ENCODE measurements around the gene TSSK2. TPM values are rescaled to one million over a fixed set of nuclear protein-coding genes. Genes with fewer than 3 reads are reported as not detected.

The TSSK2 gene
- total RNA-seq, 1 donor = 0.21 TPM

DNA sequence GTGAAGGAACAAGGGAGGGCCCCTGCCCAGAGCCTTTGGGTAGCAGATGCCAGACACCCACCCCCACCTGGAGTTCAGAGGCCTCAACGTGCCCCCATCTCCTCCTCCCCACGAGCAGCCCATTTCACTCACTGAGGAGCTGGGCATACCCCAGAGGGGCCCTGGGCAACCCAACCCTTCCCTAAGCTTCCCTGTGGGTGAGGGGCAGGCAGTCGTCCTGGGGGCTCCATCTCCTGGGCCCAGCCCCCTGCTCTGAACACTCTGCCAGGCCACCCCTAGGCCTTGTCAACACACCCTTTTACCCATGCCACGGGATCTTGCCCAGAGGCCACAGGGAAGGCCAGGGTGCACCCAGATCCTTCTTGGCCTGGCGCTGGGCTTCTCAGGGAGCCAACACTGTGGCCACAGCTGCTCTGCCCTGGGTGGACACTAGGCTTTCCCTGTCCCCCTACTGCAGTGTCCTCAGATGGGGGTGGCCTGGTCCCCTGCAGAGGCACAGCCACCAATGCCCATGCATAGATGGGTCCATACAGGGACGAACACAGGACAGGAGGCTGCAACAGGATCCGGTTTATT is 44.0 kb downstream of the TSSK2 start:
- H3K4me3 ChIP-seq (ENCODE audit: low read length) = no peak overlapping the region
- H3K27me3 ChIP-seq (ENCODE audit: insufficient read depth, low read length) = peaks cover 7% of the 10 kb centered on the region
- H3K4me1 ChIP-seq (ENCODE audit: insufficient read depth, low read length) = peaks cover 65% of the 10 kb centered on the region
- H3K9me3 ChIP-seq (ENCODE audit: low read depth, low read length) = no peaks in the 10 kb centered on the region

DNA sequence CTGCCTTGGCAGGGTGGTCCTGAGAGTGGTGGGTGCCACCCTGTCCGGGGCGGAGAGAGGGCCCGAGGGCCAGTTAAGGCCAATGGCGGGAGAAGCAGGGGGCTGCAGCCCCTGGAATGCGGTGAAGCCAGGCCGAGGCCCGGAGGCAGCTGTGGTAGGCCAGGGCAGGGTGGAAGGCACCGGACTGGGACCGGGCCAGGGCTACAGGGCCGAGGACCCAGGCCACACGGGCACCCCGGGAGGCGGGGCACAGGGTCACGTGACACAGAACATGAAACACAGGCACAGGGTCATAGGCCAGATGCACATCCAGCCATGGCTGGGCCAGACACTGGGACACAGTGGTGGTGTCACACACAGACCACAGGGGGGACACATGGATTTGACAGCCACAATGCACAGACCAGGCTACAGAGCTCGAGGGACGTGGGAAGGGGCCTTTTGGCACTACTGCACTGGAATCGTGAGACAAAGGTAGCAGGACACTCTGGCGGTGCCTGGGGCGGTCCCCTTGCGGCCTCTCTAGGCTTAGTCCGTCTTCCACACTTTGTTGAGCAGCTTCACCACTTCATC is 44.6 kb downstream of the TSSK2 start:
- Histone ChIP-seq H3K4me1 (ENCODE audit: insufficient read depth, low read length) (peaks cover 60% of the 10 kb centered on the region), H3K9me3 (ENCODE audit: low read depth, low read length) (no peaks in the 10 kb centered on the region), H3K4me3 (ENCODE audit: low read length) (no peak overlapping the region), H3K27me3 (ENCODE audit: insufficient read depth, low read length) (peaks cover 1% of the 10 kb centered on the region)

DNA sequence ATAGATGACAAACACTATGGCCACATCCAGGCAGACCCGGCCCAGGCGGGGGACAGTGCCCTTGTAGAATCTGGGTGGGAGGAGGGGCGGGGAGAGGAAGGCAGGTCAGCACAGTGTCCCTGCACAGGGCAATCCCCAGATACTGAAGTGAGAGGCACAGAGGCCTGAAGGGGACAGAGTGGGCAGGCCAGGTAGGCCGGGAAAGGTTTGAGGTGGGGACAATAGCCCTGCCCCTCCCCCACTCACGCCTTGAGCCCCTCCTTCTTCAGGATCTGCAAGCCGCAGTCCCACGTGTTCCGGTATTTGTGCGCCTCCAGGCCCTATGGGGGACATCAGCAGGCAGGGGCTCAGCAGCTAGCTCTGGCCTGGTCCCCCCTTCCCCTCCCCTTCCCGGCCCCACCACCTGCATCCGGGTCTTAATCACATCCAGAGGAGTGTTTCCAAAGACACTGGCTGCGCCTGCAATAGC is 45.1 kb downstream of the TSSK2 start:
- H3K9me3 ChIP-seq (ENCODE audit: low read depth, low read length) = no peaks in the 10 kb centered on the region
- no peak overlapping the region for H3K4me3 ChIP-seq (ENCODE audit: low read length)
- peaks cover 55% of the 10 kb centered on the region for H3K4me1 ChIP-seq (ENCODE audit: insufficient read depth, low read length)

DNA sequence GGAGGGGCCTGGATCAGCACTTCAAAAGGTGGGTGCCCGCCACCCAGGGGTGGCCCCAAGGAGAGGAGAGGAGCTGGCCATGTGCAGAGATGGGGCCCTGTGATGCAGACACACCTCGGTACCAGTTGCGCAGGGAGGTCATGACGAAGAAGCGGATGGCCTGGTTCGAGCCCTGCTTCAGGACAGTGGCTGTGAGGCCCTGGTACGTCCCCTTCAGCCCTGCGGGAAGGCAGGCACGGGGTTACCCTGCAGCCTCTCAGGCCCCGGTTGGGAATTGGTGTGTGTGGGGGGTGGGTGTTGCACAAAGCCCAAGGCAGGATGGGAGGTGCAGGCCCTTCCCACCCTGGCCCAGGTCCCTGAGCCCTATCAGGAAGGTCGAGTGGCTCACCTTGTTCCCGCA is 45.6 kb downstream of the TSSK2 start:
- H3K4me1 ChIP-seq (ENCODE audit: insufficient read depth, low read length) = peaks cover 55% of the 10 kb centered on the region
- no peak overlapping the region for H3K4me3 ChIP-seq (ENCODE audit: low read length)
- H3K9me3 ChIP-seq (ENCODE audit: low read depth, low read length) = no peaks in the 10 kb centered on the region
- no peaks in the 10 kb centered on the region for H3K27me3 ChIP-seq (ENCODE audit: insufficient read depth, low read length)

More for the DNA sequence above, 45.1 kb downstream of the TSSK2 start:
- no peaks in the 10 kb centered on the region for H3K27me3 ChIP-seq (ENCODE audit: insufficient read depth, low read length)

DNA sequence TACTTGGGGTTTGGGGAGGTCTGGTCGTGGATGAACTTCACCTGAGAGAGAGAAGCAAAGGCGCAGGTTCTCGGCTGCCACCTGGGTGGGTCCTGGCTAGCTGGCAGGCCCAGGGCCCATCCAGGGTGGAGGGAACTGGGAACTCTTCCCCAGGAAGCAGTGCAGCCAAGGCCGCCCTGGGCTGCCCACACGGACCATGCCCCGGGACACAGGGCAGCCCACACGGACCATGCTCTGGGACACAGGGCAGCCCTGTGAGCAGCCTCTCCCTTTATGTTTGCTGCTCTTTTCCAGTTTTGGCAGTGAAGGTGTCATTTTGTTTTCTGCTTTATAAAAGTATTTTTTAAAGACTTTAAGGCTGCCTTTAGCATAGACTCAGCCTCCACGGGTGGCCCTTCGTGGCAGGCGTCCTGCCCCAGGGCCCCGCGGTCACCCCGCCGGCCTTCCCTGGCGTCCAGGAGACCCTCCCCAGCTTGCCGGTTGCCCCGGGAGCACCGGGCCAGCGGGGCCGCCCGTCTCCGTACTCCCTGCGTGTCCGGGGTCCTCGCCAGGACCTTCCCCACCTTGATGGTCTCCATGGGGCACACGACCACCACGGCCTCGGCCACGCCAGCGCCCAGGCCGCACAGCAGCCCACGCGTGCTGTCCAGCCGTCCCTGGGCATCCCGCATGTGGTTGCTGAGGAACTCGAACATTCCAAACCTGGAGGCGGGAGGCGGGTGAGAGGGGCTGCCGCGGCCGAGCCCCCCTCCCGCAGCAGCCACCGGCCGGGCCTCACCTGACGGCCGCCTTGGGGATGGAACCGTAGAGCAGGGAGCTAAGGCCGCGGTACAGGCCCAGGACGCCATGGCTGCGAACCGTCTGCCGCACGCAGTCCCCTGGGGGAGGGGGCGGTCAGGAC is 46.3 kb downstream of the TSSK2 start:
- Histone ChIP-seq H3K9me3 (ENCODE audit: low read depth, low read length) (no peaks in the 10 kb centered on the region), H3K4me1 (ENCODE audit: insufficient read depth, low read length) (peaks cover 49% of the 10 kb centered on the region), H3K27me3 (ENCODE audit: insufficient read depth, low read length) (no peaks in the 10 kb centered on the region), H3K4me3 (ENCODE audit: low read length) (peak overlapping the region; percentile 62)

DNA sequence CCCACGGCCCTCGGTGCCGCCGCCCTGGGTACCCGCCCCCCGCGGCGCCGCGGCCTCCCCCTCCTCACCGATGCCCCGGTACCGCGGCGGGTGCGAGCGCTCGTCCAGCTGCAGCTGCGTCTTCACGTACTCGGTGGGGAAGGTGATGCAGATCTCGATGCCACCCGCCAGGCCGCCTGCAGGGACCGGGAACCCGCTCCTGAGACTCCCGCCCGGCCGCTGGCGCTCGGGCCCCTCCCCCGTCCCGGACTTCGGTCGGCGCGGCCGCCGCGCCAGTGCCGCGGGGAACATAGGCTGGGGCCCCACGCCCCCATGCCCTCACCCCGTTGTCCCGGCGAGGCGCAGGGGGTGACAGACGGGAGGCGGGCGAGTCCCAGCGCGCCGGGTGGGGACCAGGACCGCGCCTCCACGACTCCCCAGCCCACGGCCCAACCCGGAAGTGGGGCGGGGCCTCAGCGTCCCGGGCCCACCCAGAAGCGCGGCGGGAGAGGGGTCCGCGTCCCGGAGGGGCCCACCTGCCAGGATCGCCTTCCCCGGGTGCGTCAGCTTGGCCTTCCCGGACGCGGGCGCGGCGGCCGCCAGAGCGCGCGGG is 47.1 kb downstream of the TSSK2 start:
- H3K4me3 ChIP-seq (ENCODE audit: low read length) = peak overlapping the region; percentile 62

DNA sequence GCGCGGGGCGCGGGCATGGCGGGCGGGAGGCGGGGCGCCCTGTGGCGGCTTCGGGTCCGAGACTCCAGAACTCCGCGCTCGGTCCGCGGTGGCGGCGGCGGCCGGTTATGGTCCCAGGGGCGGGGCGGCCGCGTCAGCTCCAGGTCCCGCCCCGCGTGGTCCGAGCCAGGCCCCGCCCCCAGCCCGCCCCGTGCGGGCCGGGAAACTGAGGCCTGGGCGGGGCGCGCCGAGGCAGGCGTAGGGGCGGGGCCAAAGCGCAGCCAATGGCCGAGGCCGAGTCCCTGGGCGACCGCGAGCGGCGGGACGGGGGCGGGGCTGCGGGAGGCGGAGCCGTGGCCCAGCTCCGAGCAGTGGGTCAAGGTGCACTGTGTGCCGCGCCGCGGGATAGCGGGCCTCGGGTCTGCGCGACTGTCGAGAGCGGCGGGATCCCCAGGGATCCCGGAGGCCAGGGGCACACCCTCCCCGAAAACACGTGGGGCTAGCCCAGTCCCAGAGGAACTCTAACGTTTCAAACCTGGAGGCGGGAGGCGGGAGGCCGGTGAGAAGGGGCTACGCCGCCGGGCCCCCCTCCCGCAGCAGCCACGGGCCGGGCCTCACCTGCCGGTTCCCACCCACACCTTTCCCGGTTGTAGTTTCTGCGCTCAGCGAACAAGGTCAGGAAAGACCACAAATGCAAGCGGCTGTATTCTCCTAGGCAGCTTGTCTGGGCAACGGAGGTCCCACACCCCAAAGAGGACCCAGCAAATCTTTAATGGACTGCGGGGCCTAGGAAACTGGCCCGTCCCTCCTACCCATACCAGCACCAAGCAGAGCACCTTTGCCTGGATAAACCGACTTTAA is 47.8 kb downstream of the TSSK2 start, which contains the start of gene SLC25A1:
TSS of gene SLC25A1 (minus strand) at position 80 of the 840 bp plus-strand sequence. CDS start at position 17, 63 bp downstream.
- Histone ChIP-seq H3K9me3 (ENCODE audit: low read depth, low read length) (no peaks in the 10 kb centered on the region), H3K4me3 (ENCODE audit: low read length) (peak within 1 kb of the TSS; percentile 62), H3K27me3 (ENCODE audit: insufficient read depth, low read length) (no peaks in the 10 kb centered on the region), H3K4me1 (ENCODE audit: insufficient read depth, low read length) (peaks cover 34% of the 10 kb centered on the region)

More for the DNA sequence above, 47.1 kb downstream of the TSSK2 start:
- Histone ChIP-seq H3K27me3 (ENCODE audit: insufficient read depth, low read length) (no peaks in the 10 kb centered on the region), H3K4me1 (ENCODE audit: insufficient read depth, low read length) (peaks cover 41% of the 10 kb centered on the region), H3K9me3 (ENCODE audit: low read depth, low read length) (no peaks in the 10 kb centered on the region)

DNA sequence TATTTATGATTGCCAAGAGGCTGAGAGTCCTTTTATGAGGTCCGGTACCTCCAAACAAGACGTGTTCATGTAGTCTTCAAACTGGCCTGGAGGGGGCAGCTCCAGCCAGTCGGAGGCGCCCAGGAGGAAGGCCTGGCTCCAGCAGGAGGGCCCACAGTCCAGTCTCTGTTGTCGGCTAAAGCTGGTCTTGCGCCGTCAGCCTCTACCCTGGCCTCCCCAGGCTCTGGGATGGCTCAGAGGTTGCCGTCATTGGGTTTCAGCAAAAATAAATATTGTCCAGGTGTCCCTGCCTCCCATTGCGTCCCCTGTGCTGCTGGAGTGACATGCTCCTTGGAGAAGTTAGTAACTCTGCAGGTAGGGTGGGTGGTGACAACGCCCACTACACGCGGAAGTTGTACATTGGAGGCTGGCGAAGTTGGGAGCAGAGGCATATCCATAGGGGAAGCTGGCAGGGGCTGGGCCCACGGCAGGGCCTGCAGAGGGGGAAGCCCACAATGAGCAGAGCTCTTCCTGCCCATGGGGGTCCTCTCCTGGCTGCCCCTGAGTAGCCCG is 48.5 kb downstream of the TSSK2 start:
- Histone ChIP-seq H3K4me1 (ENCODE audit: insufficient read depth, low read length) (peaks cover 27% of the 10 kb centered on the region), H3K27me3 (ENCODE audit: insufficient read depth, low read length) (no peaks in the 10 kb centered on the region), H3K9me3 (ENCODE audit: low read depth, low read length) (no peaks in the 10 kb centered on the region), H3K4me3 (ENCODE audit: low read length) (peak overlapping the region; percentile 62)

DNA sequence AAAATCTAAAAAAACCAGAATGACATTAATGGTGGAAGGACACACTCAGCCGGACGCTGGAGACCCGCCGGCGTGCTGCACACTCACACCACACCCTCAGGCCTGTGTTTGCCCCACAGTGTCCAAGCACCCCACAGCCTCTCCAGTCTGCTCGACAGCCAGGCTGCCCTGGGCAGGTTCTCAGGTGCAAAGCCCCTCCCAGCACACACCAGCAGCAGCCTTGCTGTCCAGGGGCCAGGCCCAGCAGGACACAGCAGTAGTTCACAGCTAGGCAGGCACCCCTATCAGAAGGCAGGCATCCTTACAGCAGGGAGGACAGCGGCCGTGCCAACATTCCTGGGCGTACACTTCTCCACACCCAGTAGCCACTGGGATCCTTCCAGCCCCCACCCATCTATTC is 49.1 kb downstream of the TSSK2 start:
- H3K4me1 ChIP-seq (ENCODE audit: insufficient read depth, low read length) = peaks cover 21% of the 10 kb centered on the region
- H3K27me3 ChIP-seq (ENCODE audit: insufficient read depth, low read length) = no peaks in the 10 kb centered on the region
- H3K4me3 ChIP-seq (ENCODE audit: low read length) = no peak overlapping the region
- no peaks in the 10 kb centered on the region for H3K9me3 ChIP-seq (ENCODE audit: low read depth, low read length)

DNA sequence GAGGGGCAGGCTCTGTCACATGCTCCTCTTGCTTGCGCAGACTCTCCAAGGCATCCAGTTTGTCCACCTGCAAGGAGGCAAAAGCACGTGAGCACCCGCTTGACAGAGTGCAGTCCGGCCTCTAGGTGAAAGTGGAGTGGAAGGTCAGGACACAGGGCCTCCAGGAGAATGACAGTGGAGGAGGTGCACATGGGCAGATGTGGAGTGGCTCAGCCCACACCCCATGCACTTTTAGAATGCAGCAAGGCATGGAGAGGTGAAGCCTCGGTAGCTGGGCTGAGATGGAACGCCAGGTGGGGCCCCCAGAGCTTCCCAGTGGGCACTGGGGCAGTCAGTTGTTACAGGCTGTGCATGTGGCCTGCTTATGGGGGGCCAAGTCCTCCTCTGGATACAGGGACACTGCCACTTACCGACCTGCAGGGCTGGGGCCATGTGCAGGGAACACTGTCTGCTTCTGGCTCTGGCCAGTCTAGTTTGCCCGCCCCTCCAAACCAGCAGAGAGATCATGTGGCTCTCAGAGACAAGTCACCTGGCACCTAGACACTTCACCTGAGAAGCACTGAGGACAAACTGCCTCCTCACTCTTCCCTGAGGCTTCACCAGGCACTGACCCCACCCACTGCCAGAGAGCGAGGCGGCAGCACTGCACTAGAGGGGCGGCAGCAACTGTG is 49.8 kb downstream of the TSSK2 start:
- peaks cover 16% of the 10 kb centered on the region for H3K4me1 ChIP-seq (ENCODE audit: insufficient read depth, low read length)
- no peak overlapping the region for H3K4me3 ChIP-seq (ENCODE audit: low read length)
- no peaks in the 10 kb centered on the region for H3K9me3 ChIP-seq (ENCODE audit: low read depth, low read length)
- H3K27me3 ChIP-seq (ENCODE audit: insufficient read depth, low read length) = no peaks in the 10 kb centered on the region

DNA sequence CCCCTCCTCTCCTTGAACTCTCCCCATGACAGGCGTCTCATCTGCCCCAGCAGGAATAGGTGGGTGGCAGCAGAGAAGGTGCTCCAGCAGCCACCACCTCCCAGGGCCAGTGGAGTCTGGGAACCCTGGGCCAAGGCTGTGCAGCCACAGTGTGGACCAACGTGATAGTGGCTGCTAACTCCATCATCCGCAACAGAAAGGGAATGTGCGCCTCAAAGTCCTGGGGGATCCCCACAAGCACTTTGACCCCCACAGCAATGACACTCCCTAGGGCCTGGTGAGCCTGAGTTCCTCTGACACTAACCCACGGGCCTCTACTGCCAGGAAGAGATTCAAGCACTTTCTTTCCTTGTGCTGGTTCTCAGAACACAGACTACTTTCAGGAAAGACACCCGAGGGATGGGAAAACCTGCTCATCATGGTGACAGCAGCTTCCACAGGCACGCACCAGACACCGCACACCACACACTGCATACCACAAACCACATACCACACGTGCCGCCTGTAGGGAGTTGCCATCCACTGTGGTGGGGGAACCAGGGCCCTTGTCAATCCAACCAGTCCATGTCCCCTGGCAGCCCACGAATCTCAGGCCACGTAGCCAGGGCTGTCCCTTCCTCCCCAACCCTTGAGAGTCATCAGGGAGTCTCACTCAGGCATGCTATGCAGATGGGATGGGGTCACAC is 50.8 kb downstream of the TSSK2 start:
- Histone ChIP-seq H3K27me3 (ENCODE audit: insufficient read depth, low read length) (no peaks in the 10 kb centered on the region), H3K4me1 (ENCODE audit: insufficient read depth, low read length) (peaks cover 16% of the 10 kb centered on the region), H3K9me3 (ENCODE audit: low read depth, low read length) (no peaks in the 10 kb centered on the region), H3K4me3 (ENCODE audit: low read length) (no peak overlapping the region)
